Natural killer cell treated with Interleukin-12 subunit alpha and Interleukin-12 subunit beta and Interleukin-15 and Interleukin-18, amount 100 ng/mL, for 72 hours (primary cell): Measurements from ENCODE around the gene MARCHF9. TPM values are rescaled to one million over a fixed set of nuclear protein-coding genes. Genes with fewer than 3 reads are reported as not detected.
"Not testable (repeated sequence)": the region's sequence is repeated elsewhere in the genome, so short reads cannot be mapped to it uniquely, and the experiment has no call there.

ENCODE experiments used
- ATAC-seq, 2 donors: fragments of 150-1000 bp; cut with Tn5 transposase in 1 of 2; sonication (Bioruptor Pico), chemical (Tn5 transposase) in 1 of 2; 2 replicates each; pipeline ENCODE4 v1.10.0; 2021
- DNase-seq: peaks from one replicate; pipeline ENCODE4 v3.0.0; 2022; ENCODE audit warnings: low spot score
- H3K27ac Mint-ChIP-seq, 2 donors: 1 replicate in 1 of 2; 2 replicates in 1 of 2; pipeline ENCODE4 v1.8.0; 2022; ENCODE audit warnings: mixed read lengths in 2 of 2, mild to moderate bottlenecking in 1 of 2, moderate library complexity in 1 of 2
- H3K27me3 Mint-ChIP-seq, 2 donors: 1 replicate in 1 of 2; 2 replicates in 1 of 2; pipeline ENCODE4 v1.8.0; 2022; ENCODE audit warnings: mixed read lengths in 2 of 2
- H3K36me3 Mint-ChIP-seq: one replicate; pipeline ENCODE4 v1.8.0; 2022; ENCODE audit warnings: mixed read lengths
- H3K4me1 Mint-ChIP-seq, 2 donors: 1 replicate in 1 of 2; 2 replicates in 1 of 2; pipeline ENCODE4 v1.8.0; 2022; ENCODE audit warnings: low read depth in 2 of 2, mixed read lengths in 2 of 2, mild to moderate bottlenecking in 1 of 2
- H3K4me3 Mint-ChIP-seq: one replicate; pipeline ENCODE4 v1.8.0; 2022; ENCODE audit warnings: mixed read lengths
- H3K9me3 Mint-ChIP-seq: 2 replicates; pipeline ENCODE4 v1.8.0; 2022; ENCODE audit warnings: mixed read lengths
- total RNA-seq, 2 donors: library from RNA; stranded (reverse); gene quantifications; one replicate each; pipeline ENCODE4 v1.2.3, GENCODE V29; 2022

Gene MARCHF9
- 10 to 100 TPM; 15.8 to 17.0 TPM for total RNA-seq

DNA sequence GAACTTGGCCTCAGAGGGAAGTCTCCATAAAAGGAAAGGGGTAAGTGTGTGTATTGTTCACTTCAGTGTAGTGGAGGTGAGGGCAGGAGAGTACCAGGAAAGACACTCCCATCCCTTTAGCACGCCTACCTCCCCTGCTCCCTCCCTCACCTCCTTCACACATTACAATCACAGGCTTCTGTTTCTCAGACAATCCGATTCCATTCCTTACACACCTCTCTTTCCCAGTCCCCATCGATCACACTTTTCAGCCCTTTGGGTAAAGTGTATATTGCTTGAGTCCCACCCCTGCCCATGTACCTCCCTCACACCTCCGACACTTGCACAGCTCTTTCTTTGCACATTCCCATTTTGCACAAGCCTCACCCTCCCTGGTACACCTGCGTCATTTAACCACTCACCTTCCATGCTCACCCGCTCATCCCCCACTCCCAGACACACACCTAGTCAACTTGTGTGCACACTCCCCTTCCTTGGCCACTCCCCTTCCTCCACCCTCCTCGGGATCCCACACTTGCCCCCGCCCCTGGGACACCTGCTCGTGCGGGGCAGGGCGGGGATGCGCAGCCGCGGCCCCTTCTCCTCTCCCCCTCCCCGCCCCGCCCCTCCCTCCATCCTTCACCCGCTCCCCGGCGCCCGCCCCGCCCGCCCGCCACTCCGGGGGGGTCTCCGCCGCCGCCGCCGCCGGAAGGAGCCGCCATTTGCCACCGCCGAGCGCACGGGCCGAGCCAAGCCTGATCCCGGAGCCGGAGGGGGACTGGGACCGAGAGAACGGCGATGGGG is at the start of gene MARCHF9:
Gene MARCHF9 (plus strand): TSS at position 693 of the 783 bp plus-strand sequence. CDS start 426 bp downstream, outside the sequence.
- no peaks in the 10 kb centered on the region for H3K27me3 Mint-ChIP-seq
- ATAC-seq: peak; percentile 38 to 42
- H3K9me3 Mint-ChIP-seq: no peaks in the 10 kb centered on the region
- peaks cover 14% of the 10 kb centered on the region for H3K36me3 Mint-ChIP-seq
- H3K4me3 Mint-ChIP-seq: peak within 1 kb of the TSS; percentile 94
- peaks cover 59 to 60% of the 10 kb centered on the region in 2 donors for H3K4me1 Mint-ChIP-seq
- no peak for DNase-seq
- peak within 1 kb of the TSS; percentile 88 to 90 for H3K27ac Mint-ChIP-seq

GRCh38 chr12:57707250-57707649 is 47.7 kb upstream of the MARCHF9 start:
- no peaks in the 10 kb centered on the region for H3K9me3 Mint-ChIP-seq
- H3K36me3 Mint-ChIP-seq: peaks cover 31% of the 10 kb centered on the region
- no peak overlapping the region for H3K27ac Mint-ChIP-seq
- peaks cover 0 to 5% of the 10 kb centered on the region in 2 donors for H3K4me1 Mint-ChIP-seq
- no peak for DNase-seq
- no peaks in the 10 kb centered on the region for H3K27me3 Mint-ChIP-seq
- H3K4me3 Mint-ChIP-seq: no peak overlapping the region
- no peak for ATAC-seq

DNA sequence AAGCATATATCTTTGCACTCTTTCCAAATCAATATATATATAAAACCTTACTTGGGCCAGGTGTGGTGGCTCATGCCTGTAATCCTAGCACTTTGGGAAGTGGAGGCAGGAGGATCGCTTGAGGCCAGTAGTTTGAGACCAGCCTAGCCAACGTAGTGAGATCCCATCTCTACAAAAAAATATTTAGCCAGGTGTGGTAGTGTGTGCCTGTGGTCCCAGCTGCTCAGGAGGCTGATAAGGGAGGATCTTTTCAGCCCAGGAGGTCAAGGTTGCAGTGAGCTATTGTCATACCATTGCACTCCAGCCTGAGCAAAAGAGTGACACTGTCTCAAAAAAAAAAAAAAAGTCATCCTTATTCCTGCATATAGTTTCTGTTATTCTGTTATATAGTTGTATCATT is 46.6 kb upstream of the MARCHF9 start:
- no peaks in the 10 kb centered on the region for H3K9me3 Mint-ChIP-seq
- H3K27ac Mint-ChIP-seq: no peak overlapping the region
- peaks cover 0 to 5% of the 10 kb centered on the region in 2 donors for H3K4me1 Mint-ChIP-seq
- DNase-seq (no peak), ATAC-seq (no peak)
- peaks cover 21% of the 10 kb centered on the region for H3K36me3 Mint-ChIP-seq
- no peaks in the 10 kb centered on the region for H3K27me3 Mint-ChIP-seq
- no peak overlapping the region for H3K4me3 Mint-ChIP-seq

DNA sequence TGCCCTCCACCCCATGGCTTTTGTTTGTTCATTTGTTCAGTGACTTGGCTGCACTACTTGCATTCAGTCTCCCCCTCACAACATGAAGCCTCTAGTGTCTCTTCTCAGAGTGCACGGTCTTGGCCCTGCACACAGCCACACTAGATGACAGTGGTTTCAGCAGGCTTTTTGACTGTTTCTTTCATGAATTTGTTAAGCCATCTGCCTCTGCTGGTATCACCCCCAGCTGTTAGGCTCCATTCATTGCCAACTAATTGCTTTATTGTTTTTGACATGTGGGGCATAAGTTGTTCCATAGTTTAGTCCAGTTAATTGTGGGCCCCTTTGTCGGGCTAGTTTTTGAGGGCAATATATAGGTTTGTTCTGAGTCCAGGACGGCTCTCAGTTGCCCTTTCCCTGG is 42.2 kb upstream of the MARCHF9 start:
- H3K36me3 Mint-ChIP-seq: no peaks in the 10 kb centered on the region
- H3K27ac Mint-ChIP-seq: no peak overlapping the region
- DNase-seq (no peak), ATAC-seq (no peak)
- no peaks in the 10 kb centered on the region for H3K27me3 Mint-ChIP-seq
- H3K4me3 Mint-ChIP-seq: no peak overlapping the region
- no peaks in the 10 kb centered on the region for H3K9me3 Mint-ChIP-seq
- peaks cover 0 to 8% of the 10 kb centered on the region in 2 donors for H3K4me1 Mint-ChIP-seq

DNA sequence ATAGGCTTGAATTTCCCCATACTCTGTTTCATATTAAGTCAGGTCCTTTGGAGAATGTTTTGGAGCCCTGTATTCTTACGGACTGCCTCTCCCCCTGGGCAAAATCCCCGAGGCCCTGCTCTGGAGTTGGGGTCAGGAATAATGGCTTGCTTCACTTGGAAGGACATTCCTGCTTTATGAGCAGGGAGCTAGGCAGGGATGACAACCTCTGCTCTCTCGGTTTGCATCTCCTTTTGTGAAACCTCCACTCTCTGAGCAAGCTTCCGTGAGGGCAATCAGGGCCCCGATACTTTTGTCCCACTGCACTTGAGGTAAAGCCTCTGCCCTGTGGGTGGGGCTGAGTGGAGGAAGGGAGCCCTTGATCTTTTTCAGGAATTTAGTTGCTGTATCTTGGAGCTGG is 41.7 kb upstream of the MARCHF9 start:
- no peaks in the 10 kb centered on the region for H3K9me3 Mint-ChIP-seq
- no peak overlapping the region for H3K27ac Mint-ChIP-seq
- ATAC-seq (no peak), DNase-seq (no peak)
- peaks cover 5% of the 10 kb centered on the region for H3K36me3 Mint-ChIP-seq
- no peak overlapping the region for H3K4me3 Mint-ChIP-seq
- H3K4me1 Mint-ChIP-seq: peaks cover 4 to 11% of the 10 kb centered on the region in 2 donors
- H3K27me3 Mint-ChIP-seq: no peaks in the 10 kb centered on the region

- H3K9me3 Mint-ChIP-seq, H3K4me3 Mint-ChIP-seq, H3K27me3 Mint-ChIP-seq, DNase-seq, ATAC-seq, H3K27ac Mint-ChIP-seq: not testable (repeated sequence)
- H3K36me3 Mint-ChIP-seq: peaks cover 15% of the 10 kb centered on the region
- H3K4me1 Mint-ChIP-seq: peaks cover 4 to 11% of the 10 kb centered on the region in 2 donors
Observed at GRCh38 chr12:57715036-57715748, 39.7 kb upstream of the MARCHF9 start.

DNA sequence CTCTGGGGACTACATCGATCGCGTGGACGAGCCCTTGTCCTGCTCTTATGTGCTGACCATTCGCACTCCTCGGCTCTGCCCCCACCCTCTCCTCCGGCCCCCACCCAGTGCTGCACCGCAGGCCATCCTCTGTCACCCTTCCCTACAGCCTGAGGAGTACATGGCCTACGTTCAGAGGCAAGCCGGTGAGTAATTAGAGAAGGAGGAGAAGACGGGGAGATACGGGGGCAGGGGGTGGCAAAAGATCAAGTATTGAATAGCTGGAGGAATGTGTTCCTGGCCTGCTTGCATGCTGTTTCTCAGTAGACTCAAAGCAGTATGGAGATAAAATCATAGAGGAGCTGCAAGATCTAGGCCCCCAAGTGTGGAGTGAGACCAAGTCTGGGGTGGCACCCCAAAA is 39.1 kb upstream of the MARCHF9 start:
- Mint-ChIP-seq H3K4me1 (peaks cover 4 to 11% of the 10 kb centered on the region in 2 donors), H3K36me3 (peaks cover 15% of the 10 kb centered on the region), H3K27ac (no peak overlapping the region), H3K27me3 (no peaks in the 10 kb centered on the region), H3K4me3 (no peak overlapping the region), H3K9me3 (no peaks in the 10 kb centered on the region)
- no peak for ATAC-seq
- DNase-seq: no peak

- no peak overlapping the region for H3K4me3 Mint-ChIP-seq
- H3K4me1 Mint-ChIP-seq: peaks cover 4 to 11% of the 10 kb centered on the region in 2 donors
- DNase-seq (no peak), ATAC-seq (no peak)
- no peaks in the 10 kb centered on the region for H3K27me3 Mint-ChIP-seq
- no peak overlapping the region for H3K27ac Mint-ChIP-seq
- H3K9me3 Mint-ChIP-seq: no peaks in the 10 kb centered on the region
- H3K36me3 Mint-ChIP-seq: peaks cover 15% of the 10 kb centered on the region
Observed at GRCh38 chr12:57716305-57716704, 38.6 kb upstream of the MARCHF9 start.

- H3K9me3 Mint-ChIP-seq: no peaks in the 10 kb centered on the region
- H3K27me3 Mint-ChIP-seq: no peaks in the 10 kb centered on the region
- no peak for ATAC-seq
- no peak overlapping the region for H3K27ac Mint-ChIP-seq
- H3K4me1 Mint-ChIP-seq: peaks cover 10 to 11% of the 10 kb centered on the region in 2 donors
- peaks cover 22% of the 10 kb centered on the region for H3K36me3 Mint-ChIP-seq
- no peak for DNase-seq
- H3K4me3 Mint-ChIP-seq: no peak overlapping the region
Observed at GRCh38 chr12:57717131-57717530, 37.8 kb upstream of the MARCHF9 start.

- Mint-ChIP-seq H3K4me1 (peaks cover 10 to 11% of the 10 kb centered on the region in 2 donors), H3K27me3 (no peaks in the 10 kb centered on the region), H3K9me3 (no peaks in the 10 kb centered on the region), H3K27ac (no peak overlapping the region), H3K4me3 (no peak overlapping the region), H3K36me3 (peaks cover 22% of the 10 kb centered on the region)
- DNase-seq: no peak
- no peak for ATAC-seq
Observed at GRCh38 chr12:57717846-57718640, 36.9 kb upstream of the MARCHF9 start.

DNA sequence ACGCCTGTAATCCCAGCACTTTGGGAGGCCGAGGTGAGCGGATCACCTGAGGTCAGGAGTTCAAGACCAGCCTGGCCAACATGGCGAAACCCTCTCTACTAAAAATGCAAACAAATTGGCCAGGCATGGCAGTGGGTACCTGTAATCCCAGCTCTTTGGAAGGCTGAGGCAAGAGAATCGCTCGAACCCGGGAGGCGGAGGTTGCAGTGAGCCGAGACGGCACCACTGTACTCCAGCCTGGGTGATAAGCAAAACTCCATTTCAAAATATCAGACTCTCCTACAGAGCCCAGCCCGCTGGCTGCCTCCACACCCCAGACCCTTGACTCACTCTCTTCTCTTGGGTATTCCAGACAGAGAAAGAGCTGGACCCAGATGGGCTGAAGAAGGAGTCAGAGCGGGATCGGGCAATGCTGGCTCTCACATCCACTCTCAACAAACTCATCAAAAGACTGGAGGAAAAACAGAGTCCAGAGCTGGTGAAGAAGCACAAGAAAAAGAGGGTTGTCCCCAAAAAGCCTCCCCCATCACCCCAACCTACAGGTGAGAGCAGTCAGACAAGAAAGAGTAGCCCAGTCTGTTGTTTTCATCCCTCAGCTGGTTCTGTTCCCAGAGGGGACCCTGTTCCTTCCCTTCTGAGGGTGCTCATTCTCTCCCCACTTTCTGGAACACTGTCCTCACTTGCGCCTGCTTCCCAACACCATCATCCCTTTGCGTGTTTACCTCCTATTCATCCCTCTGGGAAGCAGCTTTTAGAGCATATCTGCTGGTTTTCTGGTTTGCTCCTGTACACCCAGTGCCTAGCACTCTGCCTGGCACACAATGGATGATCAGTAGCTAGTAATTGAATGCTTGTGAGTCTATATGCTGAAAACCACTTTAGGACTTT is 36.0 kb upstream of the MARCHF9 start:
- Mint-ChIP-seq H3K27ac (peak overlapping the region in 1 of 2 donors; percentile 26), H3K4me3 (no peak overlapping the region), H3K4me1 (peaks cover 10 to 13% of the 10 kb centered on the region in 2 donors), H3K27me3 (no peaks in the 10 kb centered on the region), H3K36me3 (peaks cover 22% of the 10 kb centered on the region), H3K9me3 (no peaks in the 10 kb centered on the region)
- no peak for ATAC-seq
- DNase-seq: no peak

- ATAC-seq (no peak), DNase-seq (no peak)
- peaks cover 22% of the 10 kb centered on the region for H3K36me3 Mint-ChIP-seq
Observed at GRCh38 chr12:57719777-57720605, 34.9 kb upstream of the MARCHF9 start.

More at GRCh38 chr12:57719777-57720605, 34.9 kb upstream of the MARCHF9 start:
- Mint-ChIP-seq H3K4me1 (peaks cover 13 to 15% of the 10 kb centered on the region in 2 donors), H3K27me3 (no peaks in the 10 kb centered on the region), H3K9me3 (no peaks in the 10 kb centered on the region), H3K27ac (peak overlapping the region in 1 of 2 donors; percentile 26), H3K4me3 (no peak overlapping the region)
